GM11168 (cell line): ENCODE measurements around the gene PRKRA.

ENCODE experiments used
- in situ Hi-C: fragments of 300-500 bp; cut with MboI; formaldehyde crosslinking; loops from one replicate; pipeline ENCODE4 v1.12.0; 2022; ENCODE audit warnings: low sequenced_read_pairs; ENCODE audit not compliant: unreplicated experiment

Gene PRKRA

GRCh38 chr2:178385595-178386148 lies 65.3 kb downstream of the PRKRA start:
- in situ Hi-C loops: no loop called here

- in situ Hi-C loops: no loop called here
Measured at GRCh38 chr2:178383718-178384117, 67.3 kb downstream of the PRKRA start.
